ENCODE measurements around the gene TVP23C.
A peak's percentile ranks its signal among the peaks of the same experiment; 100 is the strongest.

TVP23C gene

GRCh38 chr17:15501793-15502192, 61.5 kb downstream of the TVP23C start:
- H3F3A ChIP-seq (ENCODE audit: insufficient read depth, low read length) = no peaks in the 10 kb centered on the region; the same call in 1 of the 2 replicates
- no peak overlapping the region for H3K27ac ChIP-seq (ENCODE audit: low read depth, low read length, poor library complexity, severe bottlenecking)
- no peaks in the 10 kb centered on the region for H3K27me3 ChIP-seq (ENCODE audit: insufficient read depth, low read length)
- peaks cover 11% of the 10 kb centered on the region for H3K4me1 ChIP-seq (ENCODE audit: insufficient read depth, low read length, severe bottlenecking)
- H4K20me1 ChIP-seq (ENCODE audit: insufficient read depth, low read length) = no peaks in the 10 kb centered on the region
- no peak overlapping the region for H3K9ac ChIP-seq (ENCODE audit: low read length)
- H3K9me3 ChIP-seq (ENCODE audit: low read length) = no peaks in the 10 kb centered on the region
- H3K36me3 ChIP-seq (ENCODE audit: insufficient read depth, low read length) = no peaks in the 10 kb centered on the region
- H3K79me2 ChIP-seq (ENCODE audit: insufficient read depth, low read length) = no peaks in the 10 kb centered on the region
- no peak overlapping the region for H3K4me2 ChIP-seq (ENCODE audit: low read length)
- no peaks in the 10 kb centered on the region for H3K9me2 ChIP-seq (ENCODE audit: low read depth, low read length)
- H3K4me3 ChIP-seq (ENCODE audit: low read depth, low read length, poor library complexity, severe bottlenecking) = no peak overlapping the region
- no peak overlapping the region for H2AFZ ChIP-seq (ENCODE audit: low read length)
- no peak for TF ChIP-seq EZH2 (IDR thresholded peaks at IDR 0.05; ENCODE audit: borderline replicate concordance, low read length)
- TF ChIP-seq CTCF (IDR thresholded peaks at IDR 0.05; ENCODE audit: low read length) = no peak

- H3K27me3 ChIP-seq (ENCODE audit: insufficient read depth, low read length) = no peaks in the 10 kb centered on the region
- H3K79me2 ChIP-seq (ENCODE audit: insufficient read depth, low read length) = no peaks in the 10 kb centered on the region
- no peaks in the 10 kb centered on the region for H3K9me2 ChIP-seq (ENCODE audit: low read depth, low read length)
- no peaks in the 10 kb centered on the region for H3K9me3 ChIP-seq (ENCODE audit: low read length)
- H3K4me3 ChIP-seq (ENCODE audit: low read depth, low read length, poor library complexity, severe bottlenecking) = no peak overlapping the region
- H3K4me2 ChIP-seq (ENCODE audit: low read length) = no peak overlapping the region
- H3K4me1 ChIP-seq (ENCODE audit: insufficient read depth, low read length, severe bottlenecking) = peaks cover 11% of the 10 kb centered on the region
- H2AFZ ChIP-seq (ENCODE audit: low read length) = no peak overlapping the region
- no peaks in the 10 kb centered on the region for H4K20me1 ChIP-seq (ENCODE audit: insufficient read depth, low read length)
- H3F3A ChIP-seq (ENCODE audit: insufficient read depth, low read length) = no peaks in the 10 kb centered on the region; the same call in 1 of the 2 replicates
- H3K36me3 ChIP-seq (ENCODE audit: insufficient read depth, low read length) = no peaks in the 10 kb centered on the region
- TF ChIP-seq EZH2 (IDR thresholded peaks at IDR 0.05; ENCODE audit: borderline replicate concordance, low read length) = no peak
- TF ChIP-seq CTCF (IDR thresholded peaks at IDR 0.05; ENCODE audit: low read length) = no peak
- no peak overlapping the region for H3K9ac ChIP-seq (ENCODE audit: low read length)
- no peak overlapping the region for H3K27ac ChIP-seq (ENCODE audit: low read depth, low read length, poor library complexity, severe bottlenecking)
Measured at GRCh38 chr17:15501282-15501681, 62.0 kb downstream of the TVP23C start.

DNA sequence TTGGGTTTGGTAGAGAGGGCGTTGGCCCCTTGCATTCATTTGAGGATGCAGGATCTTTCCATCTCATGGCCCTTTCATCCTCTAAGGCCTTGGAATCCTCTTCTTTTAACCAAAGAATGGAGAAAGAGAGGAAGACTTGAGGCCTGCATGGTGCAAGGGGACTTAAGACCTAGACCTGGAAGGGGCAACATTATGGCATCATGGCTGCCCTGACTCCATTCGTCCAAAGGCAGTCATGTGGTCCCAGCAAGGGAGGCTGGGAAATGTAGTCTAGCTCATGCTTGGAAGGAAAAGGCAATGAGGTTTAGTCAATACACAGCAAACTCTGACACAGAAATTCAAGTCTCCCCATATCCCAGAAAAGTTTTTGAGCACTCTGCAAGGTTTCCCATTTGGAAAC, 65.2 kb downstream of the TVP23C start:
- no peaks in the 10 kb centered on the region for H3K9me3 ChIP-seq (ENCODE audit: low read length)
- H3K36me3 ChIP-seq (ENCODE audit: insufficient read depth, low read length) = no peaks in the 10 kb centered on the region
- no peak overlapping the region for H3K9ac ChIP-seq (ENCODE audit: low read length)
- no peaks in the 10 kb centered on the region for H3K27me3 ChIP-seq (ENCODE audit: insufficient read depth, low read length)
- no peaks in the 10 kb centered on the region for H3K79me2 ChIP-seq (ENCODE audit: insufficient read depth, low read length)
- no peaks in the 10 kb centered on the region for H4K20me1 ChIP-seq (ENCODE audit: insufficient read depth, low read length)
- peak overlapping the region; percentile 39; the same call in 1 of the 2 replicates for H3K4me2 ChIP-seq (ENCODE audit: low read length)
- H3K4me3 ChIP-seq (ENCODE audit: low read depth, low read length, poor library complexity, severe bottlenecking) = no peak overlapping the region
- no peaks in the 10 kb centered on the region for H3F3A ChIP-seq (ENCODE audit: insufficient read depth, low read length)
- H3K9me2 ChIP-seq (ENCODE audit: low read depth, low read length) = no peaks in the 10 kb centered on the region
- H3K4me1 ChIP-seq (ENCODE audit: insufficient read depth, low read length, severe bottlenecking) = peaks cover 8% of the 10 kb centered on the region
- no peak overlapping the region for H3K27ac ChIP-seq (ENCODE audit: low read depth, low read length, poor library complexity, severe bottlenecking)
- TF ChIP-seq EZH2 (IDR thresholded peaks at IDR 0.05; ENCODE audit: borderline replicate concordance, low read length) (no peak), CTCF (IDR thresholded peaks at IDR 0.05; ENCODE audit: low read length) (no peak)
- peak overlapping the region; percentile 16; the same call in 1 of the 2 replicates for H2AFZ ChIP-seq (ENCODE audit: low read length)
